Activated naive CD4-positive, alpha-beta T cell treated with anti-CD3 and anti-CD28 coated beads, Interleukin-2, amount 50 U/mL, for 16 hours (primary cell): ENCODE measurements around the gene EVA1C.
"Not testable (repeated sequence)": the region's sequence is repeated elsewhere in the genome, so short reads cannot be mapped to it uniquely, and the experiment has no call there.

Source experiments
- DNase-seq: peaks from one replicate; pipeline ENCODE4 v3.0.0-alpha.2; 2020

EVA1C gene

DNA sequence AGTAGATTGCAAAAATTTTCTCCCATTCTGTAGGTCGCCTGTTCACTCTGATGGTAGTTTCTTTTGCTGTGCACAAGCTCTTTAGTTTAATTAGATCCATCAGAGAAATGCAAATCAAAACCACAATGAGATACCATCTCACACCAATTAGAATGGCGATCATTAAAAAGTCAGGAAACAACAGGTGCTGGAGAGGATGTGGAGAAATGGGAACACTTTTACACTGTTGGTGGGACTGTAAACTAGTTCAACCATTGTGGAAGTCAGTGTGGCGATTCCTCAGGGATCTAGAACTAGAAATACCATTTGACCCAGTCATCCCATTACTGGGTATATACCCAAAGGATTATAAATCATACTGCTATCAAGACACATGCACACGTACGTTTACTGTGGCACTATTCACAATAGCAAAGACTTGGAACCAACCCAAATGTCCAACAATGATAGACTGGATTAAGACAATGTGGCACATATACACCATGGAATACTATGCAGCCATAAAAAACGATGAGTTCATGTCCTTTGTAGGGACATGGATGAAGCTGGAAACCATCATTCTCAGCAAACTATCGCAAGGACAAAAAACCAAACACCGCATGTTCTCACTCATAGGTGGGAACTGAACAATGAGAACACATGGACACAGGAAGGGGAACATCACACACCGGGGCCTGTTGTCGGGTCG lies 21.8 kb upstream of the EVA1C start:
- DNase-seq: not testable (repeated sequence)

DNA sequence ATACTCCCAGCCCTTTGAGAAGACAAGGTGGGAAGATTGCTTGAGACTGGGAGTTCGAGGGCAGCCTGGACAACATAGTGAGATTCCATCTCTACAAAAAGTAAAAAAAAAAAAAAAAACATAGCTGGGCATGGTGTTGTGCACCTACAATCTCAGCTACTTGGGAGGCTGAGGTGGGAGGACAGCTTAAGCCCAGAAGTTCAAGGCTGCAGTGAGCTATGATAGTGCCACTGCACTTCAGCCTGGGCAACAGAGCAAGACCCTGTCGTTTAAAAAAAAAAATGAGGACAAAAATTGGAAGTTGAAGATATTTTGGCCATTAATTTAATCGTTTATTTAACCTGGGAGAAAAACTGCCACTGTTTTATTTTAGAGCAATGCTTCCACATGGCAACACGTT lies 20.8 kb upstream of the EVA1C start:
- DNase-seq: no peak

DNA sequence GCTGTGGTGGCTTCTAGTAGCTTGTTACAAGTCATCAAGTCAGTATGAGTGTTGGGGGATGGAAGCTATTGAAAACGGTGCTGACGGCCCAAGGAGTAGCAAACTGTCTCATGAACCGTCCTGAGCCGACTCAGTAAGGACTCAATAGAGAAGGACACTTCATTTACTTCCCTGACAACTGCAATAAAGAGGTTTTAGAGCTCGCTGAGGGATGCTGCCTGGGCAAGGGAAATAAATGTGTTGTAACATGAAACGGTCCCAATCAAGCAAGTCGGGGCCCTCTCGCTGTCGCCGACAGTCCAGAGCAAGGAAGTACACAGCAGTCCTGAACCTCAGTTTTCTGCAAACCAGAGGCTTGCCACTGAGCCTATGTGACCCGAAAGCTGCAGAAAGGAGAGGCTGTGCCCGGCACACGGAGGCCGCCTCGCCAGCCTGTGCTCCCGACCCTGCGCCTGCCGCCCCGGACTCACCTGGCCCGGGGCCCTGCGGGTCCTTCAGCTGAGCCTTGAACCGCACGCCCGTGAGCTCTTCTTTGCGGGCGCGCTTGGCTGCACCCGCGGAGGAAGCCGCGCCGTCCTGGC lies 20.1 kb upstream of the EVA1C start:
- DNase-seq: no peak

DNA sequence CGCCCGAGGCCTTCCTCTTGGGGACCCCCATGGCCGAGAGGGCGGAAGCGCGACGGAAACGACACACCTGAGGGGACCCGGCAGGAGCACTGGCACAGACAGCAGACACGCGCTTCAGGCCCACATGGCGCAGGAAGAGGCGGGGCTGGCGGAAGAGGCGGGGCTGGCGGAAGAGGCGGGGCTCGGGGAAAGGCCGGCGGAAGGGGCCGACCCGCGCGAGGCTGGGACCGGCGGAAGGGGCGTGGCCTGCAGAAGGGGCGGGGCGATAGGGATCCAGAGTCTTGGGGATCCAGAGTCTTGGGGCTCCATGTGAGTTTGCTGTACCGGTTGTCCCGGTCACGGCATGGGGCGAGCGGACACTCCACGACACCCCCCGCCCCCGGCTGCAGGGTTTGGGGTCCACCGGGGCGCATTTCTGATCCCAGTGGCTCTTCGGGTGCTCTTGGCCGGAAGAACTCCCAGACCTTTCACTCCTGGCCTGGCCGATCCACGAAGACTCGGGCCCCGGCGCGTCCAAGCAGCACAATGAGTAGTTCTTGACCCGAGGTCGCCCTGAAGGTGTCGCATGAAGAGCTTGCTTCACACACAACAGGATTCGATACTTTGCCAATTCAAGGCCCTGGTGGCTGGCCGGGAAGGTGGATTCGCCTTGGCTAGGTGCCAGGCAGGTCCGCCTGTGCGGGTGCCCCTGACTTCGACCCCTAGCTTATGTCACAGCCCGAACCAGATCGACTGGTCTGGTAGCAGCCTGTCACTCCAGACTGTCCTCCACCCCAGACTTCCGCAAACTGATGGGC lies 19.4 kb upstream of the EVA1C start, which contains the start of gene URB1:
Gene URB1, minus strand, starts transcription at position 133 of the 797 bp plus-strand sequence. Its CDS starts 102 bp downstream, at position 31.
- peak; percentile 95 for DNase-seq

DNA sequence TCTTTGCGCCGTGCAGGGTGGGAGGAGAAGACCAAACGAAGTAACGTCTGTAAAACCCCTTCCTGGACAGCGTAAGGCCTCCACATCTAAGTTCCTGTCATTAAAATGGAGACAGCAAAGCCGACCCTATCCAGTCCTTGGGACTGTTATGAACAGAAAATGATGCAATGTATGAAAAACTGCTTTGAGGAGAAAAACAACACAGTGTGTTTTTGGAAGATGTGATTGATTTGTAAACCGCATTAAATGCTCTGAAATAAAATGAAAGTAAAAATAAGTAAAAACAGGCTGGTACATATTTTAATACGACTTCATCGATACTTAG lies 18.9 kb upstream of the EVA1C start:
- no peak for DNase-seq

DNA sequence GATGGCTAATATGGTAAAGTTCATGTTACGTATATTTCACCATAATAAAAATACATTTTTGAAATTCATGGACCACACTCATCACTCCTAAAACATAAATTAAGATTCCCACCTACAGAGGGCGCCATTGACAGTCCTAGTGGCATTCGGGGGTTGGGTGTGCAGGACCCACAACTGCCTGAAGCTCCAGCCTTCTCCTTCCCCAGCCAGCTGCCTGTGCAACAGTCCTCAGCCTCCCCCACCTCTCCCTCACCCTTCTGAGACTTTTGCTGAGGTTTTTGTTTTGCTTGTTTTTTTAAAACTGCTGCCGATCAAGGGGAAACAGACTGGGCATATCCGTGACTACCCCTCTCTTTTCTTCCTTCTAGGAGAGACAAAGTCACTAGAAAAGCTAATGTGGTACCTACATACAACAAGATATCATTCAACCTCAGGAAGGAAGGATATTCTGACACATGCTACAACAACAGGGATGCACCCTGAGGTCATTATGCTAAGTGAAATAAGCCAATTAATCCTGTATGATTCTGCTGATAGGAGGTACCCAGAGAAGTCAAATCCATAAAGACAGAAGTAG lies 9.2 kb upstream of the EVA1C start:
- DNase-seq: peak; percentile 42

DNA sequence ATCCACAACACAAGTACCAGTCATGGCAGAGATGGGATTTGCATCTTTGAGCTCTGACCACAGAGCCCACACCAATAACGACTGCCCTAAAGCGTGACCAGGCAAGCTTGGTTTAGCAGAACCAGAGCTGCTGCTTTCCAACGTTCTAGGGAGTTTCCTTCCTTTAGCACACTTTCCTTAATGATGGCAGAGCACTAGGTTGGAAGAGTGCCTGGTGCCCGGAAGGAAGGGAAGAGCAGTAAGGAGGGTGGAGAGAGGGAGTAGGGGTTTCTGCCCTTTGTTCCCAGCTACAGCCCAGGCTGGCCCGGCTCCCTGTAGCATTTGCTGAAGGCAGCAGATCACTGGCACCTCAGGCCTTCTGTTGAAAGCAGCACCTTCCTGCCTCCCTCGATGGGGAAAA lies 6.1 kb upstream of the EVA1C start:
- no peak for DNase-seq

DNA sequence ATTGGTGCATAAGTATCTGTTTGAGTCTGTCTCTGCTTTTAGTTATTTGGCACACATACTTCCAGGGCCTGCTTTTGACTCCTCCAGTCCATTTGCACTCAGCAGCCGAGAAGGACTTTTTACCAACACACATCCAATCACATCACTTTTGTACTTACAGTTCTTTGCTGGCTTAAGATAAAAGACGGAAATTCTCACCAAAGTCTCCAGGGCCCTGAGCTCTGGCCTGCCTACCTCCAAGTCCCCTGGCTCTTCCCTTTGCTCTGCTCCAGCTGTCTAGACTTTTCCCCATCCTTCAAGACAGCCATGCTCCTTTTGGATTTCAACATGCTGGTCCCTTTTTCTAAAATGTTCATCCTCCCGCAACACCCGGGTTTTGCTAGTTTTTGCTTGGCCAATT lies 2.2 kb upstream of the EVA1C start:
- DNase-seq: no peak

DNA sequence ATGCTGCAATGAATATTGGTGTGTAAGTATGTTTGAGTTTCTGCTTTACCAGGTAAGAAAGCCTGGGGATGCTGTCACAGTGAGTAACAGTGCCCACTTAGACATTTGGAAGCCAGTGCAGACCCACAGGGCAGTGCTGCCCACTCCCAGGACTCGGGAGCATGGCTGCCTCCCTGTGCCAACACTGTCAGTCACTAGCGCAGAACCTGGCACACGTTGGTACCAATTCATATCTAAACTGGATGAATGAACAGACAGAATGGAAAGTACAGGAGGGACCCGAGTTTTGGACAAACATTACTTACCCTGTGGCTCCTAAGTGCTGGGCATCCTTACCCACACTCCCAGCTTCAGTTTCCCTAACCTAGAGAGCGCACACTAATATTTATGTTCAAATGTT lies 1.6 kb upstream of the EVA1C start:
- DNase-seq: no peak

DNA sequence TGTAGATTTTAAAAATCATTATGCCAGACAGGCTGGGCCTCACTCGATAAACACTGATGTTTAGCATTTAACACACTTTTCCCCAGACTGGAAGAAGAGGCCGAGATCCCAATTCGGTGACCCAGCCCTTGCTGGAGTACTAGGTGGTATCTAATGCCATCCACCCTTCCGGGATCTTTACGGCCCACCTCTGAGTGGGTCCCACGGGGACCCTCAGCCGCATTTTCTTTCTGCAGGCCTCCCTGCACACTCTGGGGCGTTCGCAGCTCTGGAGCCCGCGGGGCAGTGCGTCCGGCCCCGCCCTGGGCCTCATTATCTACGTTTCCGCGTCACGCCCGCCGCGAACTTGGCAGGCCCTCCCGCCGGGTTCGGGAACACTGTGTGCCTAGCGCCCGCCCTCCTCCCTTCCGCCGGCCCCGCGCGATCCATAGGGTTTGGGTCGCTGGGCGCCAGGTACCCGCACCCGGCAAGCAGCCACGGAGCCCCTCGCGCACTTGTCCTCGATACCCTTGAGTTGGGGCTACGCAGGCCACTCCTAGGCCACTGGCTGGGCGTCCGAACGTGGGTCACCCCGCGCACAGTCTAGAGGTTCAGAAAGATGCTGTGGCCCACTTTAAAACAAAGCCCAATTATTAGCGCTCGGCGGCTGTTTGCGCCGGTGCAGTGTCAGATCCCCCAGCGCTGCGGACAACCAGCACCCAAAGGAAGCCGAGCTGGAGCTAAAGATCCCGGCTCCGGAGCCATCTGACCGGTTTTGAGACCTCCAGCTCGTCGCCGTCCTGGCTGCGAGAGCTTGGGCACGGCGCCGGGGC lies 950 bp upstream of the EVA1C start:
- DNase-seq: peak; percentile 62

DNA sequence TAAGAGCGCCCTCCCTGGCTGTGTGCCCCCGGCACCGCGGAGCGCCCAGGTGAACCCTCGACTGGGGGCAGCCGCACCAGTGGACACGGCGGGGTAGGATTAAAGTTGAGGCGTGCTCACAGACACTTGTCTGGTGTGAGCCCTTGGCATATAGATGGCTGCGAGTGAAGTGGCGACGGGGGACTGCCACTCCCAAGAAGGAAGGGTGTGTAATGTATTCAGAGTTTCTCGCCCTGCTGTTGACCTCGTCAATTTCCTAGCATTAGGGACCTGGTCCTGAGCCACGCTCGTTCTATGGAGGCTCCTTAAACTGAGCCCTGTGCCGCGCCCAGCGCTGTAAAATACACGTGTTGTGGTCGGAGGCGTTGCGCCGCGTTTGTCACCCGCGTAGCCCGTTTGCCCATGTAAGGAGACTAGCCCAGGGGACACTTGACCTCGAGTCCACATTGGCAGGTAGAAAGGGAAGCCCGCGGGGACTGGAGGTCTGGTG lies 554 bp downstream of the EVA1C start:
- DNase-seq: peak; percentile 15

DNA sequence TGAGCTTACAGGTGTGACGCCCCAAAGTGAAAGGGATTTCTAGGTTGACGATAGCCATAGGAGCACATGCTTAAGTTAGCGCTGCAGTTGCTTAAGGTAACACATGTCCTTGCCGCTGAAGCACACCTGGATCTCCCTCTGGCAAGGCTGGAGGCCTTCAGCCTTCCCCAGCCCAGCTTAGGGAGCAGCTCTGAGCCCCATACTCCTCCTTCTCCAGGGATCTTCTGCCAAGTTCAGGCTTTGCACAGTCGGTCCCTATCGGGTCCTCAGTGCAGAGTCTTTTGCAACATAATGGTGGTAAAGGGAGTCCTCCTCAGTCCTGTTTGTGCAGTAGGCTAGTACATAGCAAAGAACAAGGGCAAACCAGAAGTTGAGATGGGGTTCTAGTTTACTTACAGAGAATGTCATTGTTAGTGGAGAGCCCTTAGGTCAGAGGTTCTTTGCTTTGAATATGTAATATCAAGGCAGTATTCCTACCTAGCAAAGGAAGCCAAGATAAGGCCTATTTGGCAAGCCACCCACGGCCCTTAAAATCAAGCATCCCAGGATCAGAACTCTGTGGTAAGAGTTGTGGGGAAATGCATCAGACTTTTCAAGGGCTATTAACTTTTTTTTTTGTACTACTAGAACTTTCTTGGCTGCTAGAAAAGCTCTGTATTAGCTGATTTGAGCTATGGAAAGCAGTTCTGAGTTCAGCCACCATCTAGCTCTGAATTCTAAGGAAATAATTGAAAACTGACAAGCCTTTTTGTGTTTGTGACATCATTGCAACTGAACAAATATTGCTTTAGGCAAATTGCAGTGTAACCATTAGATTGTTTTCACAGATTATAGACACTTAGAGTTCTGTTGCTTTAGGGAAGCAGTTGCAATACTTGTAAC lies 1.4 kb downstream of the EVA1C start:
- DNase-seq: no peak

DNA sequence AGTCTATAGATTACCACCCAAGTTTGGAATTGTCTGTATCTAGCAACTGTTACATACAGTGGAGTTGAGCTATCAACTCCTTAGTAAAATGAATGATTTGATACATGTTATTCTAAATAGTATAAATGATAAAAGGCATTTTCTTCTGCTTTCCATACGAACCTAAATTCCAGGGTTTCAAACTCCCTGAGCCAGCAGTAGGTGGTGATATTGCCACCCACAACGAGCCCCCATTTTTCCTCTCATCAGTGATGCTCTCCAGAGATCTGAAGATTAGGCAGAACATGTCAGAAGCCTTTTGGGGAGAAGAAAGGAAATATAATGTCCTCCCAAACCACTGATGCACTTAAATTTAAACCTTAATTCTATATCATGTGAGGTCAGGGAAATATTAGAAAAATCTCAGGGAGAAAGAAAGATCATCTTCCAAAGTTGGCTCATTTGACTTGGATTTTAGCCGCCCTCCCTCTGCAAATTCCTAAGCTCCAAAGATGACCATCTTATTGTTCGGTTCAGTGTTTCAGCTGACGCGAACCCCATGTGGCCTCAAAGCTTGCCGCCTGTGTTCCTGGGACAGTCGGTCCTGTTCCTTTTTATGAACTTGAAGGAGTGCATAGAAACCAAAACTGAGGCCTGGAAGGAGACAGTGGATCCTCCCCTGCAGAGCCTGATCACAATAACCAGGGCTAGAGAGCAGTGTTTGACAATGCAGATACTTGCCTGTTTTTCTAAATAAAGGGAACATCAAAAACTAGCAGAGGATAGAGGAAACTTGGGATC lies 2.3 kb downstream of the EVA1C start:
- DNase-seq: no peak

DNA sequence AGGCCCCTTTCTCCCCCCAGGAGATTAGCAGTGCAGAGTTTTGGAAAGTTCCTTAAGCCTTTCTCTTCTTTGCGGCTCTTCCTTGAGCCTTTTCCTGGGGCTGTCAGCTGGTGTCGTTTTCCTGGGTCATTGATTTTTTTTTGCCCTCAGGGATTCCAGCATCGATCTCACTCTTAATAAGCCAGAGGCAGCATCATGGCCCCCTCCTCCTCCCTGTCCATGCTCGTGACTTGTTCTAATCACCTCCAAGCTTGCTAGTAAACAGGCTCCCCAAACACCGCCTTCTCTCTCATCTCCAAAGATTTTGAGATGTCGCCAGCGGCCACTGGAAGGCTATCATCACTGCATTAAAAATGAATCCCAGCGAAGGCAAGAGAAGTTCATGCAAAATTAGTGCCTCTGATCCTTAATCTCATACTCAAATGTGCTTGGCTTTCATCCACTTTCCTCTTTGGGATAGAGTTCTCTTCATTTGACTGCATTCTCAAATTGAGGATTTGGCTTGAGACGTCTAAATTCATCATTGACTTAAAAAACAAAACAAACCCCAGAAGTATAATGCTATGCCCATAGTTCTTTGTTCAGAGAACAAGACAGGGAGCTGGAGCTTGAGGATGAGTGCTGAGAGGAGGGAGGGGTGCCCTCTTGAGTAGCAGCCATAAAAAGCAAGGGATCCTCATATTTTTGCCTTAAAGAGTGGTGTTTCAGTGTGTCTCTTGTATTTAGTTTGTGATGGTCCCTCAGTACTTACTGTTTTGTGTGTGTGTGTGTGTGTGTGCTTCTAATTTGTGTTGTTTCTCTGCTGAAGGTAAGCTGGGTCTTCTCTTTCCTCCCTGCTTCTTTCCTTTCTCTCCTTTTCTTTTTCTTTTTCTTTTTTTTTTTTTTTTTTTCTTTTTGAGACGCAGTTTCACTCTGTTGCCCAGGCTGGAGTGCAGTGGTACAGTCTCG lies 3.2 kb downstream of the EVA1C start:
- DNase-seq: no peak

DNA sequence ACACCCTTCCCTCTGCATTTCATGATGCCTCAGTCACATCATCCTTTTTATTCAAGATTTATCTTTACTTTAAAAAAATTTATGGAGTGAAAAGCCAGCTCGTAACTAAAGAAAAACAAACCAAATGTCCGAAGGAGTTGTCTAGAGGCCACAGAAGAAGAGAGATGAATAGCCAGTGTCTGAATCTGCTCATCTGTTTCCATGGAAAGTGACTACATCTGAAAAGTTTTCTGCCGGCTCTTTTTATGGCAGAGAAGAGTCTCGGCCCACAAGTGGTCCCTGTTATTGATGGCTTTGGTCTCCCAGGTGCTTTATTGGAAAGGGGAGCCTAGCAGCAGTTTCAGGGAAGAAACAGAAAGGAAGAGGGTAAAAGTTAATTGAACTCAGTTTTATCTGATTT lies 5.6 kb downstream of the EVA1C start:
- DNase-seq: no peak

DNA sequence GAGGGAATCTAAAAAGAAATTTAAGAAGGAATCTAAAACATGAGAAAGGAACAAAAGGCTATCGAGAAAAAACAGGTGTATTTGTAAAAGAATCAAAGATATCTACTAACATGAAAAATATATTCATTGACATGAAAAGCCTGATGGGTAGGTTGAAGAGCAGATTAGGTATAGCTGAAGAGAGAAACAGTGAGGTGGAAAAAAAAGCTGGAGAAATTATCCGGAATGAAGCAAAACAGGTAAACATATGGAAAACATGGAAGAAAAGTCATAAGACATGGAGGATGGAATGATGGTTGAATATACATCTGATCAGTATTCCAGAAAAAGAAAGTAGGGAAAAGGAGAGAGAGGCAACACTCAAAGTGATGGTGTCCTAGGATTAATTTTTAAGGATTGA lies 9.6 kb downstream of the EVA1C start:
- no peak for DNase-seq

DNA sequence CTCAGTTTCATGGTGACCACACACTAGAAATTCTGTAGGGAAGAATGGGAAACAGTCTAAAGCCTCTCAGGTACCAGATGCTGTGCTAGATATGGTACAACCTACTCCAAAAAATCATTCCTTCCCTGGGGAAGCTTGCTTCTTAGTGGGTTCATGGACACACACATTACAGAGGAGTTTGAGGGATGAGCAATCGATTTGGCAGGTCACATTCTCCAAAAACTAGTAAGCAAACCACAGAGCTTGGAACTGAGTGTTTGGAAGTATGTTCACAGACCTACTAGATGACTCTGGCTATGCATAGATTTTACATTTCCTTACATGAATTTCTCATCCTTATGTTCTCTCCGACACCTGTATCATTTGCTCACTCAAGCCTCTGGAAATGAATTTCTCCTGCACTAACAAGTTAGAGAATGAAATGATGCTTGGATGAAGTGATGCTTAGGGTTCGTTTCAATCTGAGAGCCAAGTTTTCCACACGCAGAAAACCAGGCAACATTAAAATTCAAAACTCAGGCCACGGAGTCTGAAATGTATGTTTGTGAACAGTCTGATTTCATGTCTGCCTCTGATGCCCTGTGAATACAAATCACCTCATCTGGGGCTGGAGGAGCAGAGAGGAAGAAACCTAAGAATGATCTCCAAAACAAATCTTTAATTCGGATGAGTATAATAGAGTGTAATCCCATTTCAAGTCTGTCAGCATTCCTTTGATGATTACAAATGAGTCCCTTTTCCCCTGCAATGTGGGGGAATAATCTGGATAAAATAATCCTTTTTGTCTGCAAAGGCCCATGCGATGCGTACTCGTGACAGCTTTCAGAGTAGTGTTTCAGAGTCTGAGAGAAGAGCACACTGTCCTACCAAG lies 11.0 kb downstream of the EVA1C start:
- no peak for DNase-seq

DNA sequence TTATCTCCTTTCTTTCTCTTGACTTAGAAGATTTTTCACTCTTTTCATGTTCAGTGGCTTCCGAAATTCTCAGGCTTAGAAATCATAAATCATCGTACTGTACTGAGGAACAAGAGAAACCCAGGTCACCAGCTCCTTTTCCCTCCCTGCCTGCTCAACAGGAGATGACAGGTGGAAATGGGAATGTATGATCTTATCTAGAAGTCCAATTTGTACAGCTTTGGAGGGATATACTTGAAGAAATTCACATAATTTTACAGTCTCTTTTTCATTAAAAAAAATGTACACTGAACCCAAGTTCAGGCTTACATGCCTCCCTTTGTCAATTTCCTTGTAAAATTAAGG lies 11.7 kb downstream of the EVA1C start:
- no peak for DNase-seq

DNA sequence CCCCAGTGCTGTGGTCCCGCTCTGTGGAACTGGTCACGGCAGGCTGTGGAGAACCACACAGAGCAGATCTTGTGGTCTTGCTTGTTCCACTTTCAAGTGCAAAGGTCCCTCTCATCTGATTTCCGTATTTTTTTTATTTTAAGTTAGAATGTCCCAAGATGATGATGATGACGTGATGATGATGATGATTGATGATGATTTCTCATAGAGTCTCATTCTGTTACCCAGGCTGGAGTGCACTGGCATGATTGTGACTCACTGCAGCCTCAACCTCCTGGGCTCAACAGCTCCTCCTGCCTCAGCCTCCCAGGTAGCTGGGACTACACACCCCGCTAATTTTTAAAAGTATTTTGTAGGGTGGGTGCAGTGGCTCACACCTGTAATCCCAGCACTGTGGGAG lies 12.2 kb downstream of the EVA1C start:
- DNase-seq: no peak
